Measurements from ENCODE around the gene AHNAK. TPM values are rescaled to one million over a fixed set of nuclear protein-coding genes. Genes with fewer than 3 reads are reported as not detected.

Gene AHNAK
- total and polyA plus RNA-seq, 2 of the 8 experiments (the other 6 are each of a cell fraction or from before 2014, with no cell fraction given), result 2.0 to 5.8 TPM

DNA sequence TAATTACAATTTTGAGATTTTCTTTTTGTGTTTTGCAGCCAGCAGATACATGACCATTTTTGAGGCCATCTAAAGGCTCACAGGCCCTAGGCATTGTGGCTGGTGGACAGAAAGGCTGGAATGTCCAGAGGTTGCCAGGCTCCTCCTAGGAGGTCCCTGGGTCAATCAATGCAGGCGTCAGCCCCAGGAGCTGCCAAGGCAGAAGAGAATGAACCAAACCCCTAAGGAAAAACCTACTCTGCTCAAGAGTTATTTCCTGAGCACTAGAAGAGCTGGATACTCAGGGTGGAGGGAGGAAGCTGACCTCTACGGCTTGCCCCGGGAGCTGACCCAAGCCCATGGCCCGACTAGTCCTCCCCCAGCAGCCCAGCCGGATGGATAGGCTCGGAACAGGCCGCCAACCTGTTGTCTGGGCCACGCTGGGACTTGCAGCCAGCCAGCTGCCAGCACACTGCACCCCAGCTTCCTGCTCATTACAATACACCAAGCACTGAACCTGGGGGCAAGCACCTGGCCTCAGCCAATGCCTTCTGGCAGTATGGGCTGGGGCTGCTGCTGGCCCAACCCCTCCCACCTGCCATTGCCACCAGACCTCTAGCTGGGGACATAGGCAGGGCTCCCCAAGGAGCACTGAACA lies 133.4 kb downstream of the AHNAK start (continued):
- TF ChIP-seq, protein P1, sequence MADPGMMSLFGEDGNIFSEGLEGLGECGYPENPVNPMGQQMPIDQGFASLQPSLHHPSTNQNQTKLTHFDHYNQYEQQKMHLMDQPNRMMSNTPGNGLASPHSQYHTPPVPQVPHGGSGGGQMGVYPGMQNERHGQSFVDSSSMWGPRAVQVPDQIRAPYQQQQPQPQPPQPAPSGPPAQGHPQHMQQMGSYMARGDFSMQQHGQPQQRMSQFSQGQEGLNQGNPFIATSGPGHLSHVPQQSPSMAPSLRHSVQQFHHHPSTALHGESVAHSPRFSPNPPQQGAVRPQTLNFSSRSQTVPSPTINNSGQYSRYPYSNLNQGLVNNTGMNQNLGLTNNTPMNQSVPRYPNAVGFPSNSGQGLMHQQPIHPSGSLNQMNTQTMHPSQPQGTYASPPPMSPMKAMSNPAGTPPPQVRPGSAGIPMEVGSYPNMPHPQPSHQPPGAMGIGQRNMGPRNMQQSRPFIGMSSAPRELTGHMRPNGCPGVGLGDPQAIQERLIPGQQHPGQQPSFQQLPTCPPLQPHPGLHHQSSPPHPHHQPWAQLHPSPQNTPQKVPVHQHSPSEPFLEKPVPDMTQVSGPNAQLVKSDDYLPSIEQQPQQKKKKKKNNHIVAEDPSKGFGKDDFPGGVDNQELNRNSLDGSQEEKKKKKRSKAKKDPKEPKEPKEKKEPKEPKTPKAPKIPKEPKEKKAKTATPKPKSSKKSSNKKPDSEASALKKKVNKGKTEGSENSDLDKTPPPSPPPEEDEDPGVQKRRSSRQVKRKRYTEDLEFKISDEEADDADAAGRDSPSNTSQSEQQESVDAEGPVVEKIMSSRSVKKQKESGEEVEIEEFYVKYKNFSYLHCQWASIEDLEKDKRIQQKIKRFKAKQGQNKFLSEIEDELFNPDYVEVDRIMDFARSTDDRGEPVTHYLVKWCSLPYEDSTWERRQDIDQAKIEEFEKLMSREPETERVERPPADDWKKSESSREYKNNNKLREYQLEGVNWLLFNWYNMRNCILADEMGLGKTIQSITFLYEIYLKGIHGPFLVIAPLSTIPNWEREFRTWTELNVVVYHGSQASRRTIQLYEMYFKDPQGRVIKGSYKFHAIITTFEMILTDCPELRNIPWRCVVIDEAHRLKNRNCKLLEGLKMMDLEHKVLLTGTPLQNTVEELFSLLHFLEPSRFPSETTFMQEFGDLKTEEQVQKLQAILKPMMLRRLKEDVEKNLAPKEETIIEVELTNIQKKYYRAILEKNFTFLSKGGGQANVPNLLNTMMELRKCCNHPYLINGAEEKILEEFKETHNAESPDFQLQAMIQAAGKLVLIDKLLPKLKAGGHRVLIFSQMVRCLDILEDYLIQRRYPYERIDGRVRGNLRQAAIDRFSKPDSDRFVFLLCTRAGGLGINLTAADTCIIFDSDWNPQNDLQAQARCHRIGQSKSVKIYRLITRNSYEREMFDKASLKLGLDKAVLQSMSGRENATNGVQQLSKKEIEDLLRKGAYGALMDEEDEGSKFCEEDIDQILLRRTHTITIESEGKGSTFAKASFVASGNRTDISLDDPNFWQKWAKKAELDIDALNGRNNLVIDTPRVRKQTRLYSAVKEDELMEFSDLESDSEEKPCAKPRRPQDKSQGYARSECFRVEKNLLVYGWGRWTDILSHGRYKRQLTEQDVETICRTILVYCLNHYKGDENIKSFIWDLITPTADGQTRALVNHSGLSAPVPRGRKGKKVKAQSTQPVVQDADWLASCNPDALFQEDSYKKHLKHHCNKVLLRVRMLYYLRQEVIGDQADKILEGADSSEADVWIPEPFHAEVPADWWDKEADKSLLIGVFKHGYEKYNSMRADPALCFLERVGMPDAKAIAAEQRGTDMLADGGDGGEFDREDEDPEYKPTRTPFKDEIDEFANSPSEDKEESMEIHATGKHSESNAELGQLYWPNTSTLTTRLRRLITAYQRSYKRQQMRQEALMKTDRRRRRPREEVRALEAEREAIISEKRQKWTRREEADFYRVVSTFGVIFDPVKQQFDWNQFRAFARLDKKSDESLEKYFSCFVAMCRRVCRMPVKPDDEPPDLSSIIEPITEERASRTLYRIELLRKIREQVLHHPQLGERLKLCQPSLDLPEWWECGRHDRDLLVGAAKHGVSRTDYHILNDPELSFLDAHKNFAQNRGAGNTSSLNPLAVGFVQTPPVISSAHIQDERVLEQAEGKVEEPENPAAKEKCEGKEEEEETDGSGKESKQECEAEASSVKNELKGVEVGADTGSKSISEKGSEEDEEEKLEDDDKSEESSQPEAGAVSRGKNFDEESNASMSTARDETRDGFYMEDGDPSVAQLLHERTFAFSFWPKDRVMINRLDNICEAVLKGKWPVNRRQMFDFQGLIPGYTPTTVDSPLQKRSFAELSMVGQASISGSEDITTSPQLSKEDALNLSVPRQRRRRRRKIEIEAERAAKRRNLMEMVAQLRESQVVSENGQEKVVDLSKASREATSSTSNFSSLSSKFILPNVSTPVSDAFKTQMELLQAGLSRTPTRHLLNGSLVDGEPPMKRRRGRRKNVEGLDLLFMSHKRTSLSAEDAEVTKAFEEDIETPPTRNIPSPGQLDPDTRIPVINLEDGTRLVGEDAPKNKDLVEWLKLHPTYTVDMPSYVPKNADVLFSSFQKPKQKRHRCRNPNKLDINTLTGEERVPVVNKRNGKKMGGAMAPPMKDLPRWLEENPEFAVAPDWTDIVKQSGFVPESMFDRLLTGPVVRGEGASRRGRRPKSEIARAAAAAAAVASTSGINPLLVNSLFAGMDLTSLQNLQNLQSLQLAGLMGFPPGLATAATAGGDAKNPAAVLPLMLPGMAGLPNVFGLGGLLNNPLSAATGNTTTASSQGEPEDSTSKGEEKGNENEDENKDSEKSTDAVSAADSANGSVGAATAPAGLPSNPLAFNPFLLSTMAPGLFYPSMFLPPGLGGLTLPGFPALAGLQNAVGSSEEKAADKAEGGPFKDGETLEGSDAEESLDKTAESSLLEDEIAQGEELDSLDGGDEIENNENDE (IDR thresholded peaks at IDR 0.05; ENCODE audit: insufficient replicate concordance, low read length), result no peak
- TF ChIP-seq GABPA (IDR thresholded peaks at IDR 0.05; ENCODE audit: borderline replicate concordance, insufficient read depth, low read length) (no peak), USF2 (IDR thresholded peaks at IDR 0.05; ENCODE audit: low read length) (no peak), ASH2L (IDR thresholded peaks at IDR 0.05; ENCODE audit: low read length) (no peak), SIN3A (conservative IDR thresholded peaks at IDR 0.05 in 1 of 2, IDR thresholded peaks at IDR 0.05 in 1 of 2; ENCODE audit: low read depth in 1 of 2, low read length in 2 of 2) (no peak), KDM1A (IDR thresholded peaks at IDR 0.05; ENCODE audit: borderline replicate concordance, low read length) (no peak), TAF1 (IDR thresholded peaks at IDR 0.05; ENCODE audit: low read depth, low read length) (no peak)
